ENCODE data around the gene EIF1B. TPM values are rescaled to one million over a fixed set of nuclear protein-coding genes. Genes with fewer than 3 reads are reported as not detected.
"Not testable (repeated sequence)": the region's sequence is repeated elsewhere in the genome, so short reads cannot be mapped to it uniquely, and the experiment has no call there.

Gene EIF1B
- polyA plus RNA-seq, 1 donor (not counting 4 experiments of a cell fraction or from before 2014, with no cell fraction given), result 23.5 TPM

GRCh38 chr3:40278791-40279190 lies 30.7 kb upstream of the EIF1B start:
- H3K36me3 ChIP-seq (ENCODE audit: control insufficient read depth in 2 of 2, extremely low read depth in 1 of 2, insufficient read depth in 2 of 2, low read length in 2 of 2), result no peaks in the 10 kb centered on the region
- no peak overlapping the region for H3K4me3 ChIP-seq (ENCODE audit: control insufficient read depth in 2 of 3, extremely low read depth in 1 of 3, insufficient read depth in 2 of 3, low read depth in 1 of 3, low read length in 3 of 3)
- no peaks in the 10 kb centered on the region for H3K27me3 ChIP-seq (ENCODE audit: control insufficient read depth, extremely low read depth, insufficient read depth, low read length)
- DNase-seq (ENCODE audit: low read depth, low spot score) (no peak), FAIRE-seq (no peak)
- H3K4me1 ChIP-seq (ENCODE audit: control insufficient read depth, extremely low read depth, insufficient read depth, low read length), result no peaks in the 10 kb centered on the region
- TF ChIP-seq CTCF (optimal IDR thresholded peaks at IDR 0.05 in 1 of 3, IDR thresholded peaks at IDR 0.05 in 1 of 3, conservative IDR thresholded peaks at IDR 0.05 in 1 of 3; ENCODE audit: extremely low read depth in 1 of 3, insufficient read depth in 2 of 3, low read length in 3 of 3), result no peak
- TF ChIP-seq EZH2 (IDR thresholded peaks at IDR 0.05; ENCODE audit: low read length), result no peak
- no peak overlapping the region for H3K27ac ChIP-seq (ENCODE audit: control insufficient read depth, insufficient read depth, low read length)
- no peaks in the 10 kb centered on the region for H3K9me3 ChIP-seq (ENCODE audit: control insufficient read depth, low read depth, low read length)
- H3K79me2 ChIP-seq (ENCODE audit: control insufficient read depth, insufficient read depth, low read length), result no peaks in the 10 kb centered on the region
- H3K9me1 ChIP-seq (ENCODE audit: control insufficient read depth, extremely low read depth, insufficient read depth, low read length), result no peaks in the 10 kb centered on the region
- H3K4me2 ChIP-seq (ENCODE audit: control insufficient read depth, extremely low read depth, insufficient read depth, low read depth, low read length), result no peak overlapping the region
- dilution Hi-C loops (cut with MboI; ENCODE audit: extremely low pct_ligation_motif_present, low sequenced_read_pairs), result no loop called here
- no peak overlapping the region for H2AFZ ChIP-seq (ENCODE audit: control insufficient read depth, low read length)
- no peak overlapping the region for H3K9ac ChIP-seq (ENCODE audit: control insufficient read depth, extremely low read depth, insufficient read depth, low read length)
- H4K20me1 ChIP-seq (ENCODE audit: control insufficient read depth, extremely low read depth, insufficient read depth, low read length), result no peaks in the 10 kb centered on the region

GRCh38 chr3:40281995-40282394 lies 27.5 kb upstream of the EIF1B start:
- H3K27me3 ChIP-seq (ENCODE audit: control insufficient read depth, extremely low read depth, insufficient read depth, low read length), result no peaks in the 10 kb centered on the region
- H3K9ac ChIP-seq (ENCODE audit: control insufficient read depth, extremely low read depth, insufficient read depth, low read length), result no peak overlapping the region
- DNase-seq (ENCODE audit: low read depth, low spot score), result no peak
- H3K9me3 ChIP-seq (ENCODE audit: control insufficient read depth, low read depth, low read length), result no peaks in the 10 kb centered on the region
- H3K27ac ChIP-seq (ENCODE audit: control insufficient read depth, insufficient read depth, low read length), result no peak overlapping the region
- dilution Hi-C loops (cut with MboI; ENCODE audit: extremely low pct_ligation_motif_present, low sequenced_read_pairs), result no loop called here
- H3K9me1 ChIP-seq (ENCODE audit: control insufficient read depth, extremely low read depth, insufficient read depth, low read length), result no peaks in the 10 kb centered on the region
- H3K4me2 ChIP-seq (ENCODE audit: control insufficient read depth, extremely low read depth, insufficient read depth, low read depth, low read length), result no peak overlapping the region
- no peaks in the 10 kb centered on the region for H3K79me2 ChIP-seq (ENCODE audit: control insufficient read depth, insufficient read depth, low read length)
- H3K36me3 ChIP-seq (ENCODE audit: control insufficient read depth in 2 of 2, extremely low read depth in 1 of 2, insufficient read depth in 2 of 2, low read length in 2 of 2), result no peaks in the 10 kb centered on the region
- no peak for FAIRE-seq
- no peak overlapping the region for H2AFZ ChIP-seq (ENCODE audit: control insufficient read depth, low read length)
- no peak overlapping the region for H3K4me3 ChIP-seq (ENCODE audit: control insufficient read depth in 2 of 3, extremely low read depth in 1 of 3, insufficient read depth in 2 of 3, low read depth in 1 of 3, low read length in 3 of 3)
- no peaks in the 10 kb centered on the region for H3K4me1 ChIP-seq (ENCODE audit: control insufficient read depth, extremely low read depth, insufficient read depth, low read length)
- no peaks in the 10 kb centered on the region for H4K20me1 ChIP-seq (ENCODE audit: control insufficient read depth, extremely low read depth, insufficient read depth, low read length)
- TF ChIP-seq CTCF (optimal IDR thresholded peaks at IDR 0.05 in 1 of 3, IDR thresholded peaks at IDR 0.05 in 1 of 3, conservative IDR thresholded peaks at IDR 0.05 in 1 of 3; ENCODE audit: extremely low read depth in 1 of 3, insufficient read depth in 2 of 3, low read length in 3 of 3), result no peak
- no peak for TF ChIP-seq EZH2 (IDR thresholded peaks at IDR 0.05; ENCODE audit: low read length)

DNA sequence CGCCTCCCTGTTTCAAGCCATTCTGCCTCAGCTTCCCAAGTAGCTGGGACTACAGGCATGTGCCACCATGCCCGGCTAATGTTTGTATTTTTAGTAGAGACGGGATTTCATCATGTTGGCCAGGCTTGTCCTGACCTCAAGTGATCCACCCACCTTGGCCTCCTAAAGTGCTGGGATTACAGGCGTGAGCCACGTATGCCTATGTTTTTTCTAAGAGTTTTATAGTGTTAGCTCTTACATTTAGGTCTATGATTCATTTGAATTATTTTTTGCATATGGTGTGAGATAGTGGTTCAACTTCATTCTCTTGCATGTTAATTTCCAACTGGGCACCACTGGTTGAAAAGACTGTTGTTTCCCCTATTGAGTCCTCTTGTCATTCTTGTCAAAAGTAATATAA lies 26.4 kb upstream of the EIF1B start:
- FAIRE-seq; H3K27me3 ChIP-seq (ENCODE audit: control insufficient read depth, extremely low read depth, insufficient read depth, low read length); H3K9me1 ChIP-seq (ENCODE audit: control insufficient read depth, extremely low read depth, insufficient read depth, low read length); H3K79me2 ChIP-seq (ENCODE audit: control insufficient read depth, insufficient read depth, low read length); H3K27ac ChIP-seq (ENCODE audit: control insufficient read depth, insufficient read depth, low read length); H2AFZ ChIP-seq (ENCODE audit: control insufficient read depth, low read length); dilution Hi-C loops (cut with MboI; ENCODE audit: extremely low pct_ligation_motif_present, low sequenced_read_pairs); H3K36me3 ChIP-seq (ENCODE audit: control insufficient read depth in 2 of 2, extremely low read depth in 1 of 2, insufficient read depth in 2 of 2, low read length in 2 of 2); H3K4me3 ChIP-seq (ENCODE audit: control insufficient read depth in 2 of 3, extremely low read depth in 1 of 3, insufficient read depth in 2 of 3, low read depth in 1 of 3, low read length in 3 of 3); H4K20me1 ChIP-seq (ENCODE audit: control insufficient read depth, extremely low read depth, insufficient read depth, low read length); H3K4me2 ChIP-seq (ENCODE audit: control insufficient read depth, extremely low read depth, insufficient read depth, low read depth, low read length); H3K4me1 ChIP-seq (ENCODE audit: control insufficient read depth, extremely low read depth, insufficient read depth, low read length); H3K9ac ChIP-seq (ENCODE audit: control insufficient read depth, extremely low read depth, insufficient read depth, low read length); DNase-seq (ENCODE audit: low read depth, low spot score); H3K9me3 ChIP-seq (ENCODE audit: control insufficient read depth, low read depth, low read length): not testable (repeated sequence)
